ENCODE results near the gene NDUFS1. TPM values are rescaled to one million over a fixed set of nuclear protein-coding genes. Genes with fewer than 3 reads are reported as not detected.
"Not testable (repeated sequence)": the region's sequence is repeated elsewhere in the genome, so short reads cannot be mapped to it uniquely, and the experiment has no call there.

The NDUFS1 gene
- total RNA-seq, 2 experiments from 2014 or later: 70.6 to 90.4 TPM

- DNase-seq (no peak), ATAC-seq (no peak)
- intact Hi-C loops (cut with DNase I, micrococcal nuclease): no loop called here
- Mint-ChIP-seq H3K9me3 (ENCODE audit: low read depth) (no peaks in the 10 kb centered on the region), H3K36me3 (ENCODE audit: low read depth) (no peaks in the 10 kb centered on the region), H3K27me3 (peaks cover 16% of the 10 kb centered on the region), H3K27ac (no peak overlapping the region), H3K4me1 (no peaks in the 10 kb centered on the region), H3K4me3 (no peak overlapping the region)
- POLR2A ChIA-PET: no interaction called here
- CTCF ChIA-PET: no interaction called here
Measured at GRCh38 chr2:206190111-206190510, 30.9 kb upstream of the NDUFS1 start.

GRCh38 chr2:206189691-206190090 lies 30.4 kb upstream of the NDUFS1 start:
- CTCF ChIA-PET: no interaction called here
- H3K4me3 Mint-ChIP-seq: no peak overlapping the region

GRCh38 chr2:206181526-206181925 lies 22.3 kb upstream of the NDUFS1 start:
- H3K27ac Mint-ChIP-seq; H3K9me3 Mint-ChIP-seq (ENCODE audit: low read depth); intact Hi-C loops (cut with DNase I, micrococcal nuclease); ATAC-seq; H3K4me3 Mint-ChIP-seq; H3K36me3 Mint-ChIP-seq (ENCODE audit: low read depth); DNase-seq; CTCF ChIA-PET; H3K4me1 Mint-ChIP-seq; H3K27me3 Mint-ChIP-seq; POLR2A ChIA-PET: not testable (repeated sequence)

More at GRCh38 chr2:206189691-206190090, 30.4 kb upstream of the NDUFS1 start:
- ATAC-seq (no peak), DNase-seq (no peak)
- intact Hi-C loops (cut with DNase I, micrococcal nuclease): no loop called here
- peaks cover 14% of the 10 kb centered on the region for H3K27me3 Mint-ChIP-seq
- POLR2A ChIA-PET: no interaction called here
- H3K36me3 Mint-ChIP-seq (ENCODE audit: low read depth): no peaks in the 10 kb centered on the region
- no peaks in the 10 kb centered on the region for H3K4me1 Mint-ChIP-seq
- H3K27ac Mint-ChIP-seq: no peak overlapping the region
- H3K9me3 Mint-ChIP-seq (ENCODE audit: low read depth): no peaks in the 10 kb centered on the region

- CTCF ChIA-PET: interaction anchor here (0.6 kb wide), 1 partner anchor 10 kb away, joined by 3 read pairs; no protein-coding TSS in a partner anchor
- no peak for DNase-seq
Measured at GRCh38 chr2:206176901-206177300, 17.7 kb upstream of the NDUFS1 start.

GRCh38 chr2:206176121-206176520 lies 16.9 kb upstream of the NDUFS1 start:
- H3K4me1 Mint-ChIP-seq: no peaks in the 10 kb centered on the region
- ATAC-seq (no peak), DNase-seq (no peak)
- H3K9me3 Mint-ChIP-seq (ENCODE audit: low read depth): no peaks in the 10 kb centered on the region
- no peaks in the 10 kb centered on the region for H3K36me3 Mint-ChIP-seq (ENCODE audit: low read depth)
- POLR2A ChIA-PET: interaction anchor here (0.6 kb wide), 1 partner anchor 14 kb away, joined by 4 read pairs; no protein-coding TSS in a partner anchor
- no peak overlapping the region for H3K27ac Mint-ChIP-seq
- no peak overlapping the region for H3K4me3 Mint-ChIP-seq
- intact Hi-C loops (cut with DNase I, micrococcal nuclease): no loop called here
- no peaks in the 10 kb centered on the region for H3K27me3 Mint-ChIP-seq
- CTCF ChIA-PET: interaction anchor here (0.6 kb wide), 1 partner anchor 34 kb away, joined by 3 read pairs; no protein-coding TSS in a partner anchor

More at GRCh38 chr2:206176901-206177300, 17.7 kb upstream of the NDUFS1 start:
- no peaks in the 10 kb centered on the region for H3K9me3 Mint-ChIP-seq (ENCODE audit: low read depth)
- H3K27me3 Mint-ChIP-seq: no peaks in the 10 kb centered on the region
- H3K27ac Mint-ChIP-seq: no peak overlapping the region
- intact Hi-C loops (cut with DNase I, micrococcal nuclease): no loop called here
- ATAC-seq: no peak
- POLR2A ChIA-PET: no interaction called here
- no peaks in the 10 kb centered on the region for H3K4me1 Mint-ChIP-seq
- H3K36me3 Mint-ChIP-seq (ENCODE audit: low read depth): no peaks in the 10 kb centered on the region
- H3K4me3 Mint-ChIP-seq: no peak overlapping the region

GRCh38 chr2:206173147-206173546 lies 13.9 kb upstream of the NDUFS1 start:
- Mint-ChIP-seq H3K4me3 (no peak overlapping the region), H3K9me3 (ENCODE audit: low read depth) (no peaks in the 10 kb centered on the region), H3K4me1 (no peaks in the 10 kb centered on the region), H3K27ac (no peak overlapping the region), H3K27me3 (no peaks in the 10 kb centered on the region), H3K36me3 (ENCODE audit: low read depth) (peaks cover 14% of the 10 kb centered on the region)
- ChIA-PET POLR2A (no interaction called here), CTCF (no interaction called here)
- DNase-seq (no peak), ATAC-seq (no peak)
- intact Hi-C loops (cut with DNase I, micrococcal nuclease): no loop called here

- H3K4me1 Mint-ChIP-seq; intact Hi-C loops (cut with DNase I, micrococcal nuclease); CTCF ChIA-PET; ATAC-seq; H3K4me3 Mint-ChIP-seq; DNase-seq; H3K27ac Mint-ChIP-seq; POLR2A ChIA-PET; H3K9me3 Mint-ChIP-seq (ENCODE audit: low read depth); H3K27me3 Mint-ChIP-seq: not testable (repeated sequence)
- peaks cover 21% of the 10 kb centered on the region for H3K36me3 Mint-ChIP-seq (ENCODE audit: low read depth)
Measured at GRCh38 chr2:206171624-206172397, 12.6 kb upstream of the NDUFS1 start.

GRCh38 chr2:206168230-206168629 lies 9.0 kb upstream of the NDUFS1 start:
- H3K27me3 Mint-ChIP-seq; H3K4me3 Mint-ChIP-seq; H3K4me1 Mint-ChIP-seq; POLR2A ChIA-PET; H3K9me3 Mint-ChIP-seq (ENCODE audit: low read depth); intact Hi-C loops (cut with DNase I, micrococcal nuclease); ATAC-seq; DNase-seq; H3K27ac Mint-ChIP-seq: not testable (repeated sequence)
- CTCF ChIA-PET: interaction anchor here (0.6 kb wide), 1 partner anchor 29 kb away, joined by 3 read pairs; no protein-coding TSS in a partner anchor
- peaks cover 34% of the 10 kb centered on the region for H3K36me3 Mint-ChIP-seq (ENCODE audit: low read depth)

GRCh38 chr2:206164261-206164862 lies 5.1 kb upstream of the NDUFS1 start:
- ATAC-seq: no peak

GRCh38 chr2:206163251-206163880 lies 4.1 kb upstream of the NDUFS1 start:
- peaks cover 60% of the 10 kb centered on the region for H3K36me3 Mint-ChIP-seq (ENCODE audit: low read depth)
- peak overlapping the region; percentile 97 for H3K4me3 Mint-ChIP-seq
- POLR2A ChIA-PET: interaction anchor here (0.6 kb wide), 1 partner anchor 65 kb away, joined by 3 read pairs; no protein-coding TSS in a partner anchor
- H3K4me1 Mint-ChIP-seq: peaks cover 29% of the 10 kb centered on the region
- CTCF ChIA-PET: no interaction called here
- DNase-seq (no peak), ATAC-seq (no peak)
- peak overlapping the region; percentile 76 for H3K27ac Mint-ChIP-seq
- no peaks in the 10 kb centered on the region for H3K27me3 Mint-ChIP-seq
- H3K9me3 Mint-ChIP-seq (ENCODE audit: low read depth): no peaks in the 10 kb centered on the region
- intact Hi-C loops (cut with DNase I, micrococcal nuclease): loop anchor here (5.0 kb wide), 5 partner anchors 99 to 1459 kb away; partner anchors contain the start of gene ADAM23 (in 1 of the 2)

More at GRCh38 chr2:206164261-206164862, 5.1 kb upstream of the NDUFS1 start:
- Mint-ChIP-seq H3K4me1 (peaks cover 27% of the 10 kb centered on the region), H3K4me3 (no peak overlapping the region), H3K27ac (no peak overlapping the region), H3K27me3 (no peaks in the 10 kb centered on the region), H3K36me3 (ENCODE audit: low read depth) (peaks cover 61% of the 10 kb centered on the region), H3K9me3 (ENCODE audit: low read depth) (no peaks in the 10 kb centered on the region)
- intact Hi-C loops (cut with DNase I, micrococcal nuclease): loop anchor here (5.0 kb wide), 5 partner anchors 98 to 1458 kb away; partner anchors contain the start of gene ADAM23 (in 1 of the 2)
- ChIA-PET CTCF (interaction anchor here (0.6 to 1.3 kb wide), 5 partner anchors 19 to 95 kb away, joined by 3 to 4 read pairs (median 3); no protein-coding TSS in a partner anchor), POLR2A (interaction anchor here (1.1 kb wide), 1 partner anchor 195 kb away, joined by 4 read pairs; no protein-coding TSS in a partner anchor)
- DNase-seq: peak; percentile 37

GRCh38 chr2:206162401-206162800 lies 3.2 kb upstream of the NDUFS1 start:
- POLR2A ChIA-PET: interaction anchor here (0.7 kb wide), 1 partner anchor 13 kb away, joined by 4 read pairs; no protein-coding TSS in a partner anchor
- DNase-seq; ATAC-seq; H3K9me3 Mint-ChIP-seq (ENCODE audit: low read depth); CTCF ChIA-PET; H3K27me3 Mint-ChIP-seq: not testable (repeated sequence)
- intact Hi-C loops (cut with DNase I, micrococcal nuclease): loop anchor here (5.0 kb wide), 5 partner anchors 100 to 1460 kb away; partner anchors contain the start of gene ADAM23 (in 1 of the 2)
- Mint-ChIP-seq H3K27ac (peak overlapping the region; percentile 76), H3K4me3 (peak overlapping the region; percentile 97), H3K36me3 (ENCODE audit: low read depth) (peaks cover 59% of the 10 kb centered on the region), H3K4me1 (peaks cover 36% of the 10 kb centered on the region)

All from activated CD4-positive, alpha-beta T cell treated with anti-CD3 and anti-CD28 coated beads for 36 hours (primary cell).